ENCODE data around the gene NINJ1. TPM values are rescaled to one million over a fixed set of nuclear protein-coding genes. Genes with fewer than 3 reads are reported as not detected.

NINJ1 gene
- total and polyA plus RNA-seq, 2 of the 8 experiments (the other 6 are each of a cell fraction or from before 2014, with no cell fraction given) = 28.2 to 65.6 TPM

DNA sequence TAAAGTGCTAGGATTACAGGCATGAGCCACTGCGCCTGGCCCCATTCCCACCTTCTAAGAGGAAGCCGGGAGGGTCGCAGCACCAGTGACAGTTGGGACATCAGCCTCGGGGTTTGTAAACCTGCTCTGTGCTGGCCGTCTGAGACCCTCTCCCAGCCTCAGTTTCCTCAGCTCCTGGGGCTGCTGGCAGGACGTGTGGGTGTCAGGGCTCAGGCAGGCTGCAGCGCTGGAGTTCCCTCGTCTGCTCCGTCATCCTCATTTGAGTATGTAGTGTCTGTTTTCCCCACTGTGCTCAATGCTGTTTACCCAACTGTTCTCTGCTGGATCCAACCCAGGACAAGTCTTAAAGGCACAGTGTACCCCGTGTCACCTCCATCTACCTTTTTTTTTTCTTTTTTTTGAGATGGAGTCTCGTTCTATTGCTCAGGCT is 2.0 kb upstream of the NINJ1 start:
- no peak overlapping the region for H3K9ac ChIP-seq (replicated peaks in 1 of 4; ENCODE audit: extremely low read depth in 1 of 4, low read depth in 3 of 4, low read length in 3 of 4)
- no peaks in the 10 kb centered on the region for H3K9me3 ChIP-seq (ENCODE audit: insufficient read depth in 2 of 2, low read depth in 1 of 2, low read length in 1 of 2)
- 85% methylated on average over 10 of the region's 11 CpGs; no CpG with 5 or more reads in 1 of the 2 experiments for WGBS, 2 experiments (ENCODE audit: extremely low coverage in 1 of 2, insufficient coverage in 1 of 2, insufficient read length in 1 of 2, insufficient replicate concordance in 2 of 2, low coverage in 1 of 2, low lambda C conversion rate in 2 of 2, missing lambda C conversion rate in 1 of 2)
- CTCF ChIA-PET (ENCODE audit: partially characterized antibody) = interaction anchor here (0.6 to 3.4 kb wide), 6 partner anchors 9 to 264 kb away, joined by 3 to 11 read pairs (median 3); no protein-coding TSS in a partner anchor
- FAIRE-seq = no peak
- no peaks in the 10 kb centered on the region for H3K36me3 ChIP-seq (ENCODE audit: control insufficient read depth in 2 of 4, insufficient read depth in 4 of 4, low read length in 3 of 4)
- peaks cover 0 to 13% (median 10%) of the 10 kb centered on the region in 4 experiments; a peak in 5 of 7 replicates for H3K27me3 ChIP-seq (replicated peaks in 1 of 4; ENCODE audit: control insufficient read depth in 3 of 4, extremely low read depth in 1 of 4, insufficient read depth in 3 of 4, low read length in 3 of 4)
- no peak overlapping the region for H4K91ac ChIP-seq (replicated peaks; ENCODE audit: insufficient read length, low read length)
- H3K4ac ChIP-seq (replicated peaks; ENCODE audit: insufficient read length, low read depth, low read length) = no peak overlapping the region
- no peak overlapping the region for H2BK20ac ChIP-seq (ENCODE audit: low read length)
- H2BK15ac ChIP-seq (ENCODE audit: low read length) = no peak overlapping the region
- H2AK5ac ChIP-seq (ENCODE audit: low read depth, low read length) = no peak overlapping the region
- H4K8ac ChIP-seq (ENCODE audit: extremely low read depth, insufficient read depth, low read length) = no peak overlapping the region
- H2AFZ ChIP-seq (ENCODE audit: low read length) = no peak overlapping the region
- H3K27ac ChIP-seq (ENCODE audit: low read depth, low read length) = no peak overlapping the region
- H3K14ac ChIP-seq (ENCODE audit: insufficient read length) = no peak overlapping the region
- H3K18ac ChIP-seq (ENCODE audit: extremely low read depth, low read length) = no peak overlapping the region
- peaks cover 0 to 32% (median 18%) of the 10 kb centered on the region in 4 experiments; a peak in 6 of 7 replicates for H3K4me1 ChIP-seq (replicated peaks in 1 of 4; ENCODE audit: control insufficient read depth in 3 of 4, insufficient read depth in 4 of 4, low read length in 3 of 4)
- H2BK120ac ChIP-seq (replicated peaks; ENCODE audit: low read depth, low read length) = no peak overlapping the region
- no peak overlapping the region for H2BK5ac ChIP-seq (ENCODE audit: low read depth, low read length)
- no peak overlapping the region for H3K4me2 ChIP-seq (ENCODE audit: insufficient read depth in 1 of 2, low read depth in 2 of 2, low read length in 2 of 2)
- no peak overlapping the region for H4K5ac ChIP-seq (ENCODE audit: insufficient read length, low read depth, low read length)
- peaks cover 0 to 7% of the 10 kb centered on the region in 2 experiments; a peak in 1 of 4 replicates for H3K79me2 ChIP-seq (ENCODE audit: control insufficient read depth in 1 of 2, insufficient read depth in 2 of 2, low read length in 2 of 2)
- peaks cover 9% of the 10 kb centered on the region; the same call in 1 of the 2 replicates for H3K79me1 ChIP-seq (ENCODE audit: low read depth, low read length)
- no peak overlapping the region for H3K23ac ChIP-seq (ENCODE audit: insufficient read length)
- POLR2A ChIA-PET (ENCODE audit: partially characterized antibody) = interaction anchor here (0.7 to 1.3 kb wide), 2 partner anchors 17 to 23 kb away, joined by 3 read pairs; no protein-coding TSS in a partner anchor
- H2BK12ac ChIP-seq (ENCODE audit: low read depth, low read length) = no peak overlapping the region; the same call in 1 of the 2 replicates
- no peak overlapping the region for H3K56ac ChIP-seq (replicated peaks; ENCODE audit: insufficient read length, low read depth, low read length)
- H4K20me1 ChIP-seq (replicated peaks in 1 of 2; ENCODE audit: control insufficient read depth in 1 of 2, insufficient read depth in 2 of 2, low read length in 2 of 2) = peaks cover 0 to 3% of the 10 kb centered on the region in 2 experiments
- H3K4me3 ChIP-seq (ENCODE audit: extremely low read depth in 1 of 4, insufficient read depth in 2 of 4, low read depth in 3 of 4, low read length in 4 of 4) = no peak overlapping the region
- H3K23me2 ChIP-seq (ENCODE audit: low read depth, low read length) = peaks cover 16% of the 10 kb centered on the region; the same call in 1 of the 2 replicates
- no peak for DNase-seq (ENCODE audit: low read depth in 1 of 2, low spot score in 2 of 2)
- TF ChIP-seq SP4 (IDR thresholded peaks at IDR 0.05; ENCODE audit: low read length) (no peak), SIX5 (IDR thresholded peaks at IDR 0.05; ENCODE audit: low read depth, low read length) (no peak), CHD1 (IDR thresholded peaks at IDR 0.05; ENCODE audit: low read depth, low read length) (no peak), GABPA (IDR thresholded peaks at IDR 0.05; ENCODE audit: borderline replicate concordance, insufficient read depth, low read length) (no peak), CREB1 (IDR thresholded peaks at IDR 0.05) (no peak), TAF7 (optimal IDR thresholded peaks at IDR 0.05; ENCODE audit: borderline replicate concordance, low read depth, low read length) (no peak), JUN (IDR thresholded peaks at IDR 0.05; ENCODE audit: low read depth, low read length) (no peak), RFX5 (IDR thresholded peaks at IDR 0.05; ENCODE audit: borderline replicate concordance, low read depth, low read length) (no peak), SUZ12 (IDR thresholded peaks at IDR 0.05; ENCODE audit: low read length) (no peak), ZNF274 (IDR thresholded peaks at IDR 0.05; ENCODE audit: borderline replicate concordance, extremely low read depth, low read length) (no peak), SP1 (IDR thresholded peaks at IDR 0.05; ENCODE audit: low read depth, low read length) (no peak), ASH2L (IDR thresholded peaks at IDR 0.05; ENCODE audit: low read length) (no peak), HDAC2 (IDR thresholded peaks at IDR 0.05; ENCODE audit: borderline replicate concordance in 1 of 2, low read depth in 2 of 2, low read length in 2 of 2) (no peak), HDAC6 (IDR thresholded peaks at IDR 0.05; ENCODE audit: low read depth, low read length) (no peak), RXRA (IDR thresholded peaks at IDR 0.05; ENCODE audit: insufficient read depth, low read depth, low read length) (no peak)

Measured in H1 (cell line).